Ureter (tissue), 1 donor: ENCODE results near the gene ARHGEF16. TPM values are rescaled to one million over a fixed set of nuclear protein-coding genes. Genes with fewer than 3 reads are reported as not detected.

Experiments used
- DNase-seq: peaks from one replicate; pipeline ENCODE4 v3.0.0-alpha.2; 2020; ENCODE audit warnings: low spot score
- total RNA-seq: library from RNA; stranded (reverse); gene quantifications from one replicate; pipeline ENCODE4 v1.2.4, GENCODE V29; 2023
- donor health status: DM: yes; HTN: yes; CAD: no.

The ARHGEF16 gene
- total RNA-seq, 1 donor from 2014 or later: 28.5 TPM

- no peak for DNase-seq
Observed at GRCh38 chr1:3422638-3423037, 31.8 kb upstream of the ARHGEF16 start.

DNA sequence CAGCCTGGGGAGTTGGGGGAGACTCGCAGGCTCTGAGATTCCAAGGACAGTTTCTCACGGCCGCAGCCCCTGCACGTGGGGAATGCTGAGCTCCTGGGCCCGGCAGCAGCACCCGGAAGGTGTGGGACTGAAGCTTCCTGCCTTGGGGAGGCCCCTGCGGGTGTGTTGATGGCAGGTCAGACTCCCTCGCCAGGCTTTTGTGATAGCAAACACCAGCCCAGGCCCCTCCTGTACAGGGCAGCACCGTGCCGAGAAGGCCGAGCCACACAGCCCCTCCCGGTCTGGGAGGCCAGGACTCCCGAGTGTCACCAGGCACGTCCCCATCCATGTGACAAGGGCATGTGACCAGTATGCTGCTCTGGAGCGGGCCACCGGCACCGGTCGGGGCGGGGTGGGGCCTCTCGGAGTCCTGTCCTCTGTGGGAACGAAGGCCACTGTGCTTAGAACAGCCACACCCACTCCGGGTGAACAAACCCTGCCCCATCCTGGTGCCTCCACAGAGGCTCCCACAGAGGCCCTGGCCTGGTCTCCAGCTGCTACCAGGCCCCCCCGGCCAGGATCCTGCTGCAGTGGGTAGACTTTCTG, 31.1 kb upstream of the ARHGEF16 start:
- DNase-seq: peak; percentile 80

GRCh38 chr1:3423896-3424611, 30.4 kb upstream of the ARHGEF16 start:
- DNase-seq: no peak

DNA sequence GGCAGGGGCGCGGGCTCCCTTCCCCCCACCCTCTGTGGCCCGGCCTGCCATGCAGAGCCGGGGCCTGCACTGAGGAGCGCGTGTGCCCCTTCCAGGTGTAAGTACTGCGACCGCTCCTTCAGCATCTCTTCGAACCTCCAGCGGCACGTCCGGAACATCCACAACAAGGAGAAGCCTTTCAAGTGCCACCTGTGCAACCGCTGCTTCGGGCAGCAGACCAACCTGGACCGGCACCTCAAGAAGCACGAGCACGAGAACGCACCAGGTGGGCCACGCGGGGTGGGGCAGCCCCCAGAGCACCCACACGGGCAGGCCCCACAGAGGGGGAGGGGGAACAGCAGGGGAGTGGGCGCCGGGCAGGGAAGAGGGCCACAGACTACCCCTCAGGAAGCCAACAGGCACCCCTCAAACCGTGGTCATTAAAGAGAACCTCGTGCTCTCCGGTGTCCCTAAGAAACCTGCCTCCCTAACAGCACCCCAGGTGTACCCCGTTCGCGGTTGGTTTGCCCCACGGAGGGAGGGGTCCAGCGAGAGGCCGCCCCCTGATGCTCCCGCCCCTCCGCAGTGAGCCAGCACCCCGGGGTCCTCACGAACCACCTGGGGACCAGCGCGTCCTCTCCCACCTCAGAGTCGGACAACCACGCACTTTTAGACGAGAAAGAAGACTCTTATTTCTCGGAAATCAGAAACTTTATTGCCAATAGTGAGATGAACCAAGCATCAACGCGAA, 28.8 kb upstream of the ARHGEF16 start:
- DNase-seq: no peak

- no peak for DNase-seq
Observed at GRCh38 chr1:3426956-3427535, 27.4 kb upstream of the ARHGEF16 start.

GRCh38 chr1:3427711-3428704, 26.5 kb upstream of the ARHGEF16 start:
- no peak for DNase-seq

- no peak for DNase-seq
Observed at GRCh38 chr1:3428899-3429298, 25.6 kb upstream of the ARHGEF16 start.

DNA sequence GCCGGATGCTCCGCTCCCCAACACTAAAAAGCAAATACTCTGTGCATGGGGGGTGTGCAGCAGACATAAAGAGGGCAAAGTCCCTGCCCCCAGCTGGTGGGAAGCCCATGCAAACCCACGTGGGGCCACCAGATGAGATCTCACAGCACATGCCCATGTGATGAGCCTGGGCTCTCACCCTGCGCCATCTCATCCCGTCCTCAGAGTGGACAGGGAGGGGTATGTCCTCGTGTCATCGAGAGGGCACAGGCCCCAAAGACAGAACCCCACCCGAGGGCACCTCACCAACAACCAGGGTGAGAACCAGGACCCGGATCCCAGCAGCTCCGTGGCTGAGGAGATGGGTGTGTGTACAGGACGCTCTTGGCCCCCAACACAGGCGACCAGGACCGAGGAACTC, 25.1 kb upstream of the ARHGEF16 start:
- no peak for DNase-seq

DNA sequence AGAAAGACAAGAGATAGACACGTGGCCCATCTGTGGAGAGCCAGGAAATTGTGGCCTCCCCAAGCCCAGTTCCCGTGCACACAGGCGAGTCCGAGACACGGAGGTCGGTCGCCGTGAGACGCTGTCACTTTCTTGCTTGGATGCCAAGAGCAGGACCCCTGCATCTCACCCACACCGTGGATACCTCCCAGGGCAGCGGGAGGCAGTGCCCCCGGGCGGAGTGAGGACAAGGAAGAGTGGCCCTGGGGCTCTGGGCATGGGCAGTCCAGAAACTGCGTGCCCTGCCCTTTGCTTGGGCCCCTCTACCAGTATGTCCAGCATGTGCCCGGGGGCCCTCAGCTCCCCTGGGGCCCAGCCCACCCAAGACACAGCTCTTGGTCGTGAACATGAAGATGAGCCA, 24.7 kb upstream of the ARHGEF16 start:
- DNase-seq: no peak

- DNase-seq: no peak
Observed at GRCh38 chr1:3430406-3430805, 24.1 kb upstream of the ARHGEF16 start.

- no peak for DNase-seq
Observed at GRCh38 chr1:3430820-3431219, 23.6 kb upstream of the ARHGEF16 start.

GRCh38 chr1:3431266-3431665, 23.2 kb upstream of the ARHGEF16 start:
- DNase-seq: no peak

DNA sequence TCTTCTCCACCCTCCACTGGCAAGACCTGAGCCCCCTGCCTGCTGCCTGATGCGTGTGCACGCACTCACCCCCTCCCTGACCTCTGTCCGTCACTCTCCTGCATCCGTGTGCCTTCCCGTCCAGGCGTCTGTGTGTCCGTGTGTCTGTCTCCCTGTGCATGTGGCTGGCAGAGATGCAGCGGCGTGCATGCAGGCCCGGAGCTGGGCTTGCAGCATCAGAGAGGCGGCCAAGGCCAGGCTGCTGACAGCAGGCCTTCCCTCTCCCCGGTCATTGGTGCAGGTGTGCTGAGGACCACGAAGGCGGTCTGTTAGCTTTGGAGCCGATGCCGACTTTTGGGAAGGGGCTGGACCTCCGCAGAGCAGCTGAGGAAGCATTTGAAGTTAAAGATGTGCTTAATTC, 22.8 kb upstream of the ARHGEF16 start:
- DNase-seq: no peak

DNA sequence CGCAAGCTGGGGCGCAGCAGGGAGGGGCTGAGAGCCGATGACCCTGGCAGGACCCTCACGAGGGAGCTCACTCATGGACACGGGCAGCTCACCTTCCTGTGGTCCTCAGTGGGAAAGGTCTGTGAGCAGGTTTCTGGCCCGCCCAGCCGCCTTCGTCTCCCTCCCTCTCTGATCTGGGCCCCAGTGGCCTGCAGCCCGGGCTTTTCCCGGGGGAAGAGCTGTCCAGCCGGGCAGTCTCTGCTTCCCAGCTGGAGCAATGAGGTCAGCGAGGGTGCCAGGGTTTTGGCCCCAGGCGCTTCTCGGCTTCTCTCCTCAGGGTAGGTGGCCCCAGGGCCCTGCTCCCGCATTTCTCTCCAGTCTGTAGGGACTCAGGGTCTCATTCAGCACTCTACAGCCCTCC, 22.2 kb upstream of the ARHGEF16 start:
- DNase-seq: no peak

DNA sequence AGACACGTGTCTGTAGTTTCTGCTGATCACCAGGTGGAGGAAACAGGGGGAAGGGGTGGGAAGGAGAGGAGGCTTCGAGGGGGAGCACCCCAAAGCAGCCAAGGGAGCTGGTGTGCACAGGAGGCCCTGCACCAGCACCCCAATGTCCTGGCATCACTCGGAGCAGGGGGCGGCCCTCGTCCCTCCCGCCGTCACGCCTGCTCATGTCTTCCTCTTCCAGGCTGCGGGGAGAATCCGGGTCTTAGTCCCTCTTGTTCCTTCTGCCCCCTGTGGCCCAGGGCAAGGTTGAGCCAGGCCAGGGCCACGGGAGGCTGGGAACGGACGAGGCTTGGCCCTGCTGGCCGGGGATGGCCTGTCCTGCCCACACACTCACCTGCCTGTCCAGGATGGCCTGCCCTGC, 21.4 kb upstream of the ARHGEF16 start:
- no peak for DNase-seq

- DNase-seq: no peak
Observed at GRCh38 chr1:3433596-3434320, 20.7 kb upstream of the ARHGEF16 start.

DNA sequence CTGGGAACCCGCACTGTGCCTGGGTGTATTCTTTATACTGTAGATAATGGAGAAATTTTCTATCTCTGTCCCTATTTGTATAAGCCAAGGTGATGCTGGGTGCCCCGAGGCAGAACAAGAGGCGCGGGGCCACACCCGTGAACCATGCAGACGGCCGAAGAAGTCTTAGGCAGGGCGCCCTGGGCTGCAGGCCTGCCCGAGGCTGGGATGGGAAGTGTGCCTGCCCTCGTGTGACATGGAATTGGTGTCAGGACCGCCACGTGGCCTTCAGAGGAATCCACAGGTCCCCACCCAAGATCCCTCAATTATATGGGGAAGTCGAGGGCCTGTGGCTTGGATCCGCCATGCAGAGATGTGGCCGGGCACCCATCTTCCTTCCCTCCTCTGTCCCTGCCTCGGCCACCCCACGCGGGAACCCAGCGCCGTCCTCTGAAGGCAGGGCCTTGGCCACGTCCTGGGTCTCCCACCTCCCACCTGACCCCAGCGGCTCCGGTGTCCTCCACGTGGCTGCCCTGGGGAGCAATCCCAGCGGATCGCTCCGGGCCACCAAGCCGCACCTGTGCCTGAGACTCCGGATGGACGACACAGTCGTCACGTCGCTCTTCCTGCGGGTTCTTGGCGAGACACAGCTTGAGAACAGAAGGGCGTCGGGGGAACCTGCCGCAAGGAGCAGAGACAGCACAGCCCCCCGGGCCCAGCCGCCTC, 19.9 kb upstream of the ARHGEF16 start:
- DNase-seq: no peak

DNA sequence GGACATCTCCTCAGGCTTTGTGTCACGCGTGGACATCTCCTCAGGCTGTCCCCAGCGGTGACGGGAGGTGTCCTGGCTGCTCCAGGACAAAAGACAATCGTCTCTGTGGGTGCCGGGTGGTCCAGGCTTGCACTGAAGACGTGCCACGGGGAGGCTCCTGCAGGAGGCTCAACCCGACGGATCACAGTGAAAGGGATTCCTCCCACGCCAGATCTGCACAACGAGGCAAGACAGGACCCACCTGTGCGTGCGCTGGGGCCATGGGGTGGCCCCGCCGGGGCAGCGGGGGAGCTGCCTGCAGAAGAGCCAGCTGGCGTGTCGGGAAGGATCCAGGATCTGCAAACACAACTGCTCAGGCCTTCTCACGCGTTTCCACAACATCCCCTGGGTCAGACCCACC, 18.8 kb upstream of the ARHGEF16 start:
- no peak for DNase-seq

DNA sequence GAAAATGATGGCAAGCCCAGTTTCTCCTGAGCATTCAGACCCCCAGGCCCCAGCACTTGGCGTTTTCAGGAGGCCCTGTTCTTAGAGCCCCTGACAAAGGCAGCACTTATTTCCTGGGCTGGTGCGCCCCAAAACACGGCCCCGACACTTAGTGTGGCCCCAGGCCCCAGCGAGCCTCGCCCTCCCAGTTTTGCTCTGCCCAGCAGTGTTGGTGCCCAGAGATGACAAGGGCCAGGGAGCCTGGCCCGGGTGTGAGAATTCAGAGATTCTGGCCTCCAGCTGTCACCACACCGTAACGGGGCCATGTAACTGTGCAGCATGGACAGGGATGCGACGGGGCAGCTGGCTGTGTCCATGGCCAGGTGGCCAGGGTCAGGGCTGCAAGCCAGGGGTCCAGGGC, 18.0 kb upstream of the ARHGEF16 start:
- no peak for DNase-seq

DNA sequence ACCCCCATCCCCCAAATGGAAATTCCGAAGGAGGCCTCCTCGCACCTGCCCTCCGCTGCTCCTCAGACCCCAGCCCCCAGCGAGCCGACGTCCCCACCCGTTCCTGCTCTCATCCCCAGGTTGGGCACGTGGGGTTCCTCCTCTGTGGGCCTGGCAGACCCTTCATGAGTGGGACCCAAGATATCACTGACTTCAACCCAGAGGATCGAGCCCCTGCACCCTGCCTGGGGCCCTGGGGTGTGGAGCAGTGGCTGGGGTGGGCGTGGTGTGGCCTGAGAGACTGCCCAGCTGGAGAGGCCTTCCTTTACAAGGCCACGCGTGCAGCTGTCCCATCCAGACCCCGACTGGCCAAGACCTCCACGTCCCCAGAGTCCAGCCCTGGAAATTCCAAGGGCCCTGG, 17.6 kb upstream of the ARHGEF16 start:
- no peak for DNase-seq
